Smooth muscle cell (in vitro differentiated cells): ENCODE results near the gene POMT1. TPM values are rescaled to one million over a fixed set of nuclear protein-coding genes. Genes with fewer than 3 reads are reported as not detected.

Source experiments
- DNase-seq: peaks from one replicate; lab custom pipeline; 2025; ENCODE audit not compliant: unreplicated experiment; lab: John Stamatoyannopoulos, UW
- H2AFZ ChIP-seq: fragments of 200-600 bp; sonication (generic); 2 replicates; pipeline ENCODE4 v1.6.0; 2016; ENCODE audit warnings: antibody characterized with exemption, low read depth, mild to moderate bottlenecking
- H3F3A ChIP-seq: fragments of 200-600 bp; sonication (generic); 2 replicates; pipeline ENCODE4 v1.6.0; 2017; ENCODE audit warnings: antibody characterized with exemption, low read depth
- H3K27ac ChIP-seq: fragments of 200-600 bp; sonication (generic); 2 replicates; pipeline ENCODE4 v1.5.1; 2016; ENCODE audit warnings: low read depth, mild to moderate bottlenecking
- H3K27me3 ChIP-seq: fragments of 200-600 bp; sonication (generic); 2 replicates; pipeline ENCODE4 v1.6.1; 2016; ENCODE audit warnings: low read depth, mild to moderate bottlenecking
- H3K36me3 ChIP-seq: fragments of 200-600 bp; sonication (generic); 2 replicates; pipeline ENCODE4 v1.5.1; 2016; ENCODE audit warnings: low read depth
- H3K4me1 ChIP-seq: fragments of 200-600 bp; sonication (generic); 2 replicates; pipeline ENCODE4 v1.5.1; 2016; ENCODE audit warnings: low read depth
- H3K4me2 ChIP-seq: fragments of 200-600 bp; sonication (generic); 2 replicates; pipeline ENCODE4 v1.6.0; 2016; ENCODE audit warnings: mild to moderate bottlenecking
- H3K4me3 ChIP-seq: fragments of 200-600 bp; sonication (generic); 2 replicates; pipeline ENCODE4 v1.5.1; 2016; ENCODE audit warnings: mild to moderate bottlenecking
- H3K79me2 ChIP-seq: fragments of 200-600 bp; sonication (generic); 2 replicates; pipeline ENCODE4 v1.6.0; 2016; ENCODE audit warnings: low read depth, mild to moderate bottlenecking
- H3K9ac ChIP-seq: fragments of 200-600 bp; sonication (generic); 2 replicates; pipeline ENCODE4 v1.6.0; 2016; ENCODE audit warnings: low read depth
- H3K9me3 ChIP-seq: fragments of 200-600 bp; sonication (generic); replicated peaks from 2 replicates; pipeline ENCODE4 v1.5.1; 2016; ENCODE audit warnings: low read depth
- H4K20me1 ChIP-seq: fragments of 200-600 bp; sonication (generic); 2 replicates; pipeline ENCODE4 v1.6.0; 2016; ENCODE audit warnings: low read depth
- CTCF ChIP-seq: fragments of 200-600 bp; sonication (generic); IDR thresholded peaks from 2 replicates; pipeline ENCODE4 v1.5.1; 2017; ENCODE audit warnings: borderline replicate concordance, mild to moderate bottlenecking, antibody characterized with exemption; ENCODE audit not compliant: insufficient read depth, poor library complexity, severe bottlenecking
- WGBS: methylation state at CpG from one replicate; pipeline ENCODE4 v1.1.7; 2016; ENCODE audit warnings: low lambda C conversion rate; 5-methylcytosine and 5-hydroxymethylcytosine counted together
- polyA plus RNA-seq: library from polyadenylated mRNA; unstranded; fragments of >200 nt; fragmentation: Nextera tagmentation; extraction: Ambion mirVana; gene quantifications from 2 replicates; pipeline ENCODE4 v1.2.1, GENCODE V29; 2016
- total RNA-seq: library from RNA; depleted of rRNA; stranded (reverse); fragments of >200 nt; gene quantifications from 2 replicates; pipeline ENCODE4 v1.2.3, GENCODE V29; 2014

Gene POMT1
- total and polyA plus RNA-seq, 2 experiments from 2014 or later = 11.8 to 15.2 TPM

- H3K79me2 ChIP-seq = no peaks in the 10 kb centered on the region
- TF ChIP-seq CTCF = no peak
- H3K4me3 ChIP-seq = no peak overlapping the region
- H3K27me3 ChIP-seq = no peaks in the 10 kb centered on the region
- no peaks in the 10 kb centered on the region for H4K20me1 ChIP-seq
- H3K9me3 ChIP-seq = no peaks in the 10 kb centered on the region
- no peak overlapping the region for H3K4me2 ChIP-seq
- DNase-seq = no peak
- H3K36me3 ChIP-seq = no peaks in the 10 kb centered on the region
- H3F3A ChIP-seq = no peaks in the 10 kb centered on the region
- no peak overlapping the region for H2AFZ ChIP-seq
- no peak overlapping the region for H3K9ac ChIP-seq
- no peaks in the 10 kb centered on the region for H3K4me1 ChIP-seq
- H3K27ac ChIP-seq = no peak overlapping the region
- WGBS = 50% methylated on average over 9 of the region's 9 CpGs
These were observed 59.6 kb downstream of the POMT1 start for GRCh38 chr9:131562032-131562959.

- Histone ChIP-seq H3K4me2 (no peak overlapping the region), H3K9ac (no peak overlapping the region), H2AFZ (no peak overlapping the region), H3K9me3 (no peaks in the 10 kb centered on the region), H3F3A (no peaks in the 10 kb centered on the region), H4K20me1 (no peaks in the 10 kb centered on the region), H3K79me2 (no peaks in the 10 kb centered on the region), H3K27me3 (no peaks in the 10 kb centered on the region), H3K4me3 (no peak overlapping the region), H3K36me3 (no peaks in the 10 kb centered on the region), H3K4me1 (no peaks in the 10 kb centered on the region), H3K27ac (no peak overlapping the region)
- no peak for DNase-seq
- no peak for TF ChIP-seq CTCF
- 88% methylated on average over 5 of the region's 5 CpGs for WGBS
These were observed 62.7 kb downstream of the POMT1 start for GRCh38 chr9:131565369-131565768.

- no peaks in the 10 kb centered on the region for H3F3A ChIP-seq
- no peak for TF ChIP-seq CTCF
- H3K4me2 ChIP-seq = no peak overlapping the region
- H3K4me3 ChIP-seq = no peak overlapping the region
- WGBS = 99% methylated on average over 3 of the region's 3 CpGs
- H3K9ac ChIP-seq = no peak overlapping the region
- no peaks in the 10 kb centered on the region for H3K27me3 ChIP-seq
- H3K36me3 ChIP-seq = no peaks in the 10 kb centered on the region
- H3K9me3 ChIP-seq = no peaks in the 10 kb centered on the region
- DNase-seq = no peak
- H3K4me1 ChIP-seq = no peaks in the 10 kb centered on the region
- H3K79me2 ChIP-seq = no peaks in the 10 kb centered on the region
- no peak overlapping the region for H3K27ac ChIP-seq
- H2AFZ ChIP-seq = no peak overlapping the region
- no peaks in the 10 kb centered on the region for H4K20me1 ChIP-seq
These were observed 63.4 kb downstream of the POMT1 start for GRCh38 chr9:131566158-131566557.
